CD4-positive, alpha-beta T cell treated with Interferon alpha-2 for 1 hour (primary cell): ENCODE results near the gene PCCA.
"Not testable (repeated sequence)": the region's sequence is repeated elsewhere in the genome, so short reads cannot be mapped to it uniquely, and the experiment has no call there.

Experiments
- DNase-seq, 2 donors: peaks; one replicate each; pipeline ENCODE4 v3.0.0-alpha.2; 2020 to 2022

PCCA gene

GRCh38 chr13:100314132-100314910 is 225.4 kb downstream of the PCCA start:
- DNase-seq: no peak

- no peak for DNase-seq
These were observed 226.6 kb downstream of the PCCA start for GRCh38 chr13:100315522-100315921.

- not testable (repeated sequence) for DNase-seq
These were observed 229.6 kb downstream of the PCCA start for GRCh38 chr13:100318473-100318872.

- no peak for DNase-seq
These were observed 235.0 kb downstream of the PCCA start for GRCh38 chr13:100323937-100324336.

GRCh38 chr13:100330662-100331061 is 241.8 kb downstream of the PCCA start:
- no peak for DNase-seq

GRCh38 chr13:100333141-100333540 is 244.2 kb downstream of the PCCA start:
- DNase-seq: no peak

GRCh38 chr13:100334214-100334613 is 245.3 kb downstream of the PCCA start:
- DNase-seq: no peak

- DNase-seq: no peak
These were observed 248.1 kb downstream of the PCCA start for GRCh38 chr13:100336795-100337516.

- DNase-seq: no peak
These were observed 249.4 kb downstream of the PCCA start for GRCh38 chr13:100338275-100338674.

- no peak for DNase-seq
These were observed 250.6 kb downstream of the PCCA start for GRCh38 chr13:100339411-100339940.

GRCh38 chr13:100340865-100341264 is 252.0 kb downstream of the PCCA start:
- no peak for DNase-seq

- DNase-seq: no peak
These were observed 252.4 kb downstream of the PCCA start for GRCh38 chr13:100341327-100341726.

GRCh38 chr13:100344544-100344943 is 255.7 kb downstream of the PCCA start:
- DNase-seq: no peak

GRCh38 chr13:100347968-100348367 is 259.1 kb downstream of the PCCA start:
- no peak for DNase-seq

GRCh38 chr13:100349594-100349993 is 260.7 kb downstream of the PCCA start:
- DNase-seq: no peak

GRCh38 chr13:100350601-100351000 is 261.7 kb downstream of the PCCA start:
- DNase-seq: no peak

GRCh38 chr13:100356426-100356825 is 267.5 kb downstream of the PCCA start:
- DNase-seq: no peak

GRCh38 chr13:100356889-100357288 is 268.0 kb downstream of the PCCA start:
- no peak for DNase-seq

GRCh38 chr13:100357764-100358163 is 268.9 kb downstream of the PCCA start:
- DNase-seq: no peak

- DNase-seq: no peak
These were observed 272.6 kb downstream of the PCCA start for GRCh38 chr13:100361504-100361903.

GRCh38 chr13:100362371-100362770 is 273.5 kb downstream of the PCCA start:
- no peak for DNase-seq

GRCh38 chr13:100362781-100363180 is 273.9 kb downstream of the PCCA start:
- DNase-seq: no peak

GRCh38 chr13:100363285-100363711 is 274.4 kb downstream of the PCCA start:
- DNase-seq: no peak

- DNase-seq: no peak
These were observed 275.0 kb downstream of the PCCA start for GRCh38 chr13:100363874-100364273.
